ENCODE results near the gene ICE2. TPM values are rescaled to one million over a fixed set of nuclear protein-coding genes. Genes with fewer than 3 reads are reported as not detected.

The ICE2 gene
- total RNA-seq, 1 experiment from 2014 or later, result 62.8 TPM

DNA sequence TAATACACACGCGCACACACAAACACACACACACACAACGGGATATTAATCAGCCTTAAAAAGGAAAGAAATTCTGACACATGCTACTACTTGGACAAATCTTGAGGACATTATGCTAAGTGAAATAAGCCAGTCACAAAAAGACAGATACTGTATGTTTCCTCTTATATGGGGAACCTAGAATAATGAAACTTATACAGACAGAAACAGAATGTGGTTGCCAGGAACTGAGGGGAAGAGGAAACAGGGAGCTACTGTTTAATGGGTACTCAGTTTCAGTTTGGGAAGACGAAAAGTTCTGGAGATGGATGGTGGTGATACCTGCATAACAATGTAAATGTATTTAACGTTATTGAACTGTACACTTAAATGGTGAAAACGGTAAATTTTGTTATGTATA lies 20.2 kb downstream of the ICE2 start:
- H3K4me1 ChIP-seq (ENCODE audit: control insufficient read depth in 1 of 2, insufficient read depth in 2 of 2, low read length in 2 of 2), result no peaks in the 10 kb centered on the region
- H3K79me2 ChIP-seq (ENCODE audit: insufficient read depth, low read length), result no peaks in the 10 kb centered on the region
- no peak for DNase-seq (ENCODE audit: low read depth, low spot score)
- H3K9ac ChIP-seq (ENCODE audit: low read length), result no peak overlapping the region
- no peak for TF ChIP-seq EZH2 (IDR thresholded peaks at IDR 0.05)
- TF ChIP-seq ELF1 (IDR thresholded peaks at IDR 0.05; ENCODE audit: borderline replicate concordance, low read depth), result no peak
- TF ChIP-seq POLR2AphosphoS5 (IDR thresholded peaks at IDR 0.05; ENCODE audit: low read depth, low read length), result no peak
- TF ChIP-seq SIN3A (IDR thresholded peaks at IDR 0.05; ENCODE audit: low read depth), result no peak
- intact Hi-C loops (cut with micrococcal nuclease), result no loop called here
- H3K36me3 ChIP-seq (ENCODE audit: control insufficient read depth in 1 of 2, insufficient read depth in 2 of 2, low read length in 2 of 2), result peaks cover 0 to 13% of the 10 kb centered on the region in 2 experiments; a peak in 2 of 4 replicates
- ATAC-seq, result no peak
- no peak overlapping the region for H2AFZ ChIP-seq (ENCODE audit: low read depth, low read length, poor library complexity, severe bottlenecking)
- ChIA-PET RAD21 (ENCODE audit: low non-redundant PET in 1 of 2, low total read pairs in 2 of 2, uncharacterized antibody in 2 of 2, unreplicated experiment in 2 of 2) (no interaction called here), CTCF (no interaction called here), POLR2A (no interaction called here)
- no peak overlapping the region for H3K27ac ChIP-seq (ENCODE audit: low read depth, low read length)
- no peaks in the 10 kb centered on the region for H3K27me3 ChIP-seq (ENCODE audit: insufficient read depth, low read length)
- no peaks in the 10 kb centered on the region for H4K20me1 ChIP-seq (ENCODE audit: insufficient read depth)
- H3K9me2 ChIP-seq (ENCODE audit: insufficient read depth), result no peaks in the 10 kb centered on the region
- no peak overlapping the region for H3K4me2 ChIP-seq (ENCODE audit: low read length)
- no peaks in the 10 kb centered on the region for H3K9me3 ChIP-seq (ENCODE audit: control insufficient read depth in 1 of 2, insufficient read depth in 1 of 2, low read depth in 1 of 2, low read length in 2 of 2)
- no TSS peak for BruUV-seq (replicated peaks)
- H3K4me3 ChIP-seq (replicated peaks in 1 of 2; ENCODE audit: low read depth in 1 of 2, low read length in 2 of 2), result no peak overlapping the region

DNA sequence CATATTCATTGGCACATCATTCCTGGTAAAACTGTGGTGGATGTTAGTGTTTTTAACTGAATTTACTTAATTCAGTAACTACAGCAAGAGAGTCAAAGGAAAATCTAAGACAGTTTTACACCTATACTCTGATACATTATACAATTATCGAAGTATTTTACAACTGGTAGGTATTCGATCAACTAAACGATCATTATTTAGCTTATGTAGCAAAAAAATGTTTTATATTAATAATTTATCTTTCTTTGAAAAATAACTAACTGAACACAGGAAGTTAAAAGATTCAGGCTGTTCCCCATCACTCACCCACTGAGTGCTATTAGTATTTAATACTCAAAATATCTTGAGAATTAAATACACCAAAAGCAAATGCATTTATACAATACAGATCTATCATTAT lies 21.0 kb downstream of the ICE2 start:
- DNase-seq (ENCODE audit: low read depth, low spot score), result no peak
- Histone ChIP-seq H3K4me2 (ENCODE audit: low read length) (no peak overlapping the region), H3K9me3 (ENCODE audit: control insufficient read depth in 1 of 2, insufficient read depth in 1 of 2, low read depth in 1 of 2, low read length in 2 of 2) (no peaks in the 10 kb centered on the region), H3K9me2 (ENCODE audit: insufficient read depth) (no peaks in the 10 kb centered on the region), H3K27ac (ENCODE audit: low read depth, low read length) (no peak overlapping the region), H4K20me1 (ENCODE audit: insufficient read depth) (no peaks in the 10 kb centered on the region), H3K4me3 (replicated peaks in 1 of 2; ENCODE audit: low read depth in 1 of 2, low read length in 2 of 2) (no peak overlapping the region), H3K4me1 (ENCODE audit: control insufficient read depth in 1 of 2, insufficient read depth in 2 of 2, low read length in 2 of 2) (no peaks in the 10 kb centered on the region), H3K27me3 (ENCODE audit: insufficient read depth, low read length) (no peaks in the 10 kb centered on the region), H3K9ac (ENCODE audit: low read length) (no peak overlapping the region), H2AFZ (ENCODE audit: low read depth, low read length, poor library complexity, severe bottlenecking) (no peak overlapping the region), H3K36me3 (ENCODE audit: control insufficient read depth in 1 of 2, insufficient read depth in 2 of 2, low read length in 2 of 2) (peaks cover 0 to 17% of the 10 kb centered on the region in 2 experiments; a peak in 2 of 4 replicates), H3K79me2 (ENCODE audit: insufficient read depth, low read length) (no peaks in the 10 kb centered on the region)
- intact Hi-C loops (cut with micrococcal nuclease), result no loop called here
- RAD21 ChIA-PET (ENCODE audit: low non-redundant PET in 1 of 2, low total read pairs in 2 of 2, uncharacterized antibody in 2 of 2, unreplicated experiment in 2 of 2), result no interaction called here
- no peak for ATAC-seq
- POLR2A ChIA-PET, result no interaction called here
- TF ChIP-seq, protein P1, sequence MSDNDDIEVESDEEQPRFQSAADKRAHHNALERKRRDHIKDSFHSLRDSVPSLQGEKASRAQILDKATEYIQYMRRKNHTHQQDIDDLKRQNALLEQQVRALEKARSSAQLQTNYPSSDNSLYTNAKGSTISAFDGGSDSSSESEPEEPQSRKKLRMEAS (IDR thresholded peaks at IDR 0.05), result no peak
- TF ChIP-seq, protein P2, sequence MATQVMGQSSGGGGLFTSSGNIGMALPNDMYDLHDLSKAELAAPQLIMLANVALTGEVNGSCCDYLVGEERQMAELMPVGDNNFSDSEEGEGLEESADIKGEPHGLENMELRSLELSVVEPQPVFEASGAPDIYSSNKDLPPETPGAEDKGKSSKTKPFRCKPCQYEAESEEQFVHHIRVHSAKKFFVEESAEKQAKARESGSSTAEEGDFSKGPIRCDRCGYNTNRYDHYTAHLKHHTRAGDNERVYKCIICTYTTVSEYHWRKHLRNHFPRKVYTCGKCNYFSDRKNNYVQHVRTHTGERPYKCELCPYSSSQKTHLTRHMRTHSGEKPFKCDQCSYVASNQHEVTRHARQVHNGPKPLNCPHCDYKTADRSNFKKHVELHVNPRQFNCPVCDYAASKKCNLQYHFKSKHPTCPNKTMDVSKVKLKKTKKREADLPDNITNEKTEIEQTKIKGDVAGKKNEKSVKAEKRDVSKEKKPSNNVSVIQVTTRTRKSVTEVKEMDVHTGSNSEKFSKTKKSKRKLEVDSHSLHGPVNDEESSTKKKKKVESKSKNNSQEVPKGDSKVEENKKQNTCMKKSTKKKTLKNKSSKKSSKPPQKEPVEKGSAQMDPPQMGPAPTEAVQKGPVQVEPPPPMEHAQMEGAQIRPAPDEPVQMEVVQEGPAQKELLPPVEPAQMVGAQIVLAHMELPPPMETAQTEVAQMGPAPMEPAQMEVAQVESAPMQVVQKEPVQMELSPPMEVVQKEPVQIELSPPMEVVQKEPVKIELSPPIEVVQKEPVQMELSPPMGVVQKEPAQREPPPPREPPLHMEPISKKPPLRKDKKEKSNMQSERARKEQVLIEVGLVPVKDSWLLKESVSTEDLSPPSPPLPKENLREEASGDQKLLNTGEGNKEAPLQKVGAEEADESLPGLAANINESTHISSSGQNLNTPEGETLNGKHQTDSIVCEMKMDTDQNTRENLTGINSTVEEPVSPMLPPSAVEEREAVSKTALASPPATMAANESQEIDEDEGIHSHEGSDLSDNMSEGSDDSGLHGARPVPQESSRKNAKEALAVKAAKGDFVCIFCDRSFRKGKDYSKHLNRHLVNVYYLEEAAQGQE (IDR thresholded peaks at IDR 0.05; ENCODE audit: low read depth), result no peak
- TF ChIP-seq, protein P3, sequence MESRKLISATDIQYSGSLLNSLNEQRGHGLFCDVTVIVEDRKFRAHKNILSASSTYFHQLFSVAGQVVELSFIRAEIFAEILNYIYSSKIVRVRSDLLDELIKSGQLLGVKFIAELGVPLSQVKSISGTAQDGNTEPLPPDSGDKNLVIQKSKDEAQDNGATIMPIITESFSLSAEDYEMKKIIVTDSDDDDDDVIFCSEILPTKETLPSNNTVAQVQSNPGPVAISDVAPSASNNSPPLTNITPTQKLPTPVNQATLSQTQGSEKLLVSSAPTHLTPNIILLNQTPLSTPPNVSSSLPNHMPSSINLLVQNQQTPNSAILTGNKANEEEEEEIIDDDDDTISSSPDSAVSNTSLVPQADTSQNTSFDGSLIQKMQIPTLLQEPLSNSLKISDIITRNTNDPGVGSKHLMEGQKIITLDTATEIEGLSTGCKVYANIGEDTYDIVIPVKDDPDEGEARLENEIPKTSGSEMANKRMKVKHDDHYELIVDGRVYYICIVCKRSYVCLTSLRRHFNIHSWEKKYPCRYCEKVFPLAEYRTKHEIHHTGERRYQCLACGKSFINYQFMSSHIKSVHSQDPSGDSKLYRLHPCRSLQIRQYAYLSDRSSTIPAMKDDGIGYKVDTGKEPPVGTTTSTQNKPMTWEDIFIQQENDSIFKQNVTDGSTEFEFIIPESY (IDR thresholded peaks at IDR 0.05; ENCODE audit: extremely low read depth, insufficient replicate concordance, low read length), result no peak
- TF ChIP-seq SRF (IDR thresholded peaks at IDR 0.05; ENCODE audit: low read depth), result no peak
- BruUV-seq (replicated peaks), result no TSS peak
- CTCF ChIA-PET, result no interaction called here

Data from HCT116 (cell line).